ENCODE measurements around the gene FOCAD. TPM values are rescaled to one million over a fixed set of nuclear protein-coding genes. Genes with fewer than 3 reads are reported as not detected.

The FOCAD gene
- total RNA-seq, 1 donor from 2014 or later = 57.2 TPM

DNA sequence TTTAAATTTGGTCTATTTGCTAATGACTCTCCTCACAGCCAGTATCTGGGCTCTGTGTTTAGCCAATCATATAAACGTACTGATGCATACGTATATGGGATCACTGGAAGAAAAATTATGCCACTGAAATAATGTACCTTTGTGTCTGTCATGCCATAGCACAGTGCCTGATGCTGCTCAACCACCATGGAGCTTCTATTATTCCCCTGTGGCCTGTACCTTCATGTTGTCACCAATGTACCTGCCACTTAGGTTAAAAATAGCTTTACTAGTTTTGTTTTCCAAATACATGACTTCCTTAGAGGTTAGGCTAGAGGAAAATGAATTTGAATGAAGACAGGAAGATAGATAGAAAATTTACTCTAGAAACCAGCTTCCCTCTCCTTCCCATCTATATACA lies 312.8 kb downstream of the FOCAD start:
- no peak overlapping the region for H3K27ac Mint-ChIP-seq (ENCODE audit: unreplicated experiment)
- H3K27me3 Mint-ChIP-seq (ENCODE audit: unreplicated experiment) = peaks cover 2% of the 10 kb centered on the region
- TF ChIP-seq, protein P1, sequence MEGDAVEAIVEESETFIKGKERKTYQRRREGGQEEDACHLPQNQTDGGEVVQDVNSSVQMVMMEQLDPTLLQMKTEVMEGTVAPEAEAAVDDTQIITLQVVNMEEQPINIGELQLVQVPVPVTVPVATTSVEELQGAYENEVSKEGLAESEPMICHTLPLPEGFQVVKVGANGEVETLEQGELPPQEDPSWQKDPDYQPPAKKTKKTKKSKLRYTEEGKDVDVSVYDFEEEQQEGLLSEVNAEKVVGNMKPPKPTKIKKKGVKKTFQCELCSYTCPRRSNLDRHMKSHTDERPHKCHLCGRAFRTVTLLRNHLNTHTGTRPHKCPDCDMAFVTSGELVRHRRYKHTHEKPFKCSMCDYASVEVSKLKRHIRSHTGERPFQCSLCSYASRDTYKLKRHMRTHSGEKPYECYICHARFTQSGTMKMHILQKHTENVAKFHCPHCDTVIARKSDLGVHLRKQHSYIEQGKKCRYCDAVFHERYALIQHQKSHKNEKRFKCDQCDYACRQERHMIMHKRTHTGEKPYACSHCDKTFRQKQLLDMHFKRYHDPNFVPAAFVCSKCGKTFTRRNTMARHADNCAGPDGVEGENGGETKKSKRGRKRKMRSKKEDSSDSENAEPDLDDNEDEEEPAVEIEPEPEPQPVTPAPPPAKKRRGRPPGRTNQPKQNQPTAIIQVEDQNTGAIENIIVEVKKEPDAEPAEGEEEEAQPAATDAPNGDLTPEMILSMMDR (IDR thresholded peaks at IDR 0.05; ENCODE audit: unreplicated experiment) = no peak
- H3K9me3 Mint-ChIP-seq (ENCODE audit: unreplicated experiment) = no peaks in the 10 kb centered on the region
- no peak overlapping the region for H3K4me3 Mint-ChIP-seq (ENCODE audit: unreplicated experiment)
- H3K4me1 Mint-ChIP-seq (ENCODE audit: unreplicated experiment) = peaks cover 26% of the 10 kb centered on the region
- DNase-seq (ENCODE audit: low spot score) = no peak
- peaks cover 8% of the 10 kb centered on the region for H3K36me3 Mint-ChIP-seq (ENCODE audit: low read depth, unreplicated experiment)

DNA sequence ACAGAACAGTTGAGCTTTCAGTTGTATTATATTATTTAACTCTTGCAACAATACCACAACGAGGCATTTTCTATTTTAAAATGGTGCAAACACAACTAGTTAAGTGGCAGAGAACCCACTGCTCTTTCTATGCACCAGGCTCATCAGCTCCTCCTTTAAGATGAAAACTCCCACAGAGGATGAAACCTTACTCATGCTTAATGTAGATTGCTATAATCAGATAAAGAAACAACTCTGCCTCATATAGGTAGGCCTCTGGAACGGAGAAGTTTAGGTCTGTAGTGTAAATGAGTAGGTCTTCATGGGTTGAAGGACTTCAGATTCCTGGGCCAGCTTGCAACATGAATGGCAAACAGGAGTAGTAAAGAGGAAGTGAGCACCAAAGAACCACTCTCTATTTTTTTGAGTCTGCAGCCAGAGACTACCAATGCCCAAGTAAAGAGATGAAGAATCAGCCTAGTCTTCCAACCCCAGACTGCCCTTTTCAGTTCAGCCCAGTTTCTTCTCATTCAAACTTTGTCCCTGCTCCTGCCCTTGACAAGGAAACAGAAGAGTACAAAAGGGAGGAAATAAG lies 313.5 kb downstream of the FOCAD start:
- Mint-ChIP-seq H3K27ac (ENCODE audit: unreplicated experiment) (no peak overlapping the region), H3K4me3 (ENCODE audit: unreplicated experiment) (no peak overlapping the region)

DNA sequence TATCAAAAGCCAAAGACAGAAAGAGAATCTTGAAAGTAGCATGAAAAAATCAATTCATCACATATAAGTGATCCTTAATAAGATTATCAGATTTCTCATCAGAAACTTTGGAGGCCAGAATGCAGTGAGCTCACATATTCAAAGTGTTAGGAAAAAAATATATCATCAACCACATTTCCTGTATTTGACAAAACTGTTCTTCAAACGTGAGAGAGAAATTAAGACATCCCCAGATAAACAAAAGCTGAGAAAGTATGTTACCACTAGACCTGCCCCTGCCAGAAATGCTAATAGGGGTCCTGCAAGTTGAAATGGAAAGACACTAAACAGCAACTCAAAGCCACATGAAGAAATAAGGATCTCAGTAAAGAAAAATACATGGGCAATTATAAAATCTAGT lies 317.5 kb downstream of the FOCAD start:
- TF ChIP-seq, protein P1 (IDR thresholded peaks at IDR 0.05; ENCODE audit: unreplicated experiment) = no peak
- no peak overlapping the region for H3K4me3 Mint-ChIP-seq (ENCODE audit: unreplicated experiment)
- H3K27me3 Mint-ChIP-seq (ENCODE audit: unreplicated experiment) = peaks cover 2% of the 10 kb centered on the region

More for the DNA sequence above, 313.5 kb downstream of the FOCAD start:
- H3K36me3 Mint-ChIP-seq (ENCODE audit: low read depth, unreplicated experiment) = peaks cover 5% of the 10 kb centered on the region
- peaks cover 2% of the 10 kb centered on the region for H3K27me3 Mint-ChIP-seq (ENCODE audit: unreplicated experiment)
- TF ChIP-seq, protein P1 (IDR thresholded peaks at IDR 0.05; ENCODE audit: unreplicated experiment) = no peak
- no peaks in the 10 kb centered on the region for H3K9me3 Mint-ChIP-seq (ENCODE audit: unreplicated experiment)
- peaks cover 26% of the 10 kb centered on the region for H3K4me1 Mint-ChIP-seq (ENCODE audit: unreplicated experiment)
- DNase-seq (ENCODE audit: low spot score) = no peak

GRCh38 chr9:21002040-21002439 lies 318.0 kb downstream of the FOCAD start:
- DNase-seq (ENCODE audit: low spot score) = no peak
- Mint-ChIP-seq H3K4me3 (ENCODE audit: unreplicated experiment) (no peak overlapping the region), H3K27me3 (ENCODE audit: unreplicated experiment) (peaks cover 2% of the 10 kb centered on the region), H3K9me3 (ENCODE audit: unreplicated experiment) (no peaks in the 10 kb centered on the region), H3K4me1 (ENCODE audit: unreplicated experiment) (peaks cover 10% of the 10 kb centered on the region), H3K36me3 (ENCODE audit: low read depth, unreplicated experiment) (peaks cover 13% of the 10 kb centered on the region), H3K27ac (ENCODE audit: unreplicated experiment) (no peak overlapping the region)
- TF ChIP-seq, protein P1 (IDR thresholded peaks at IDR 0.05; ENCODE audit: unreplicated experiment) = no peak

More for the DNA sequence above, 317.5 kb downstream of the FOCAD start:
- DNase-seq (ENCODE audit: low spot score) = no peak
- Mint-ChIP-seq H3K27ac (ENCODE audit: unreplicated experiment) (no peak overlapping the region), H3K36me3 (ENCODE audit: low read depth, unreplicated experiment) (peaks cover 13% of the 10 kb centered on the region), H3K4me1 (ENCODE audit: unreplicated experiment) (peaks cover 15% of the 10 kb centered on the region), H3K9me3 (ENCODE audit: unreplicated experiment) (no peaks in the 10 kb centered on the region)

DNA sequence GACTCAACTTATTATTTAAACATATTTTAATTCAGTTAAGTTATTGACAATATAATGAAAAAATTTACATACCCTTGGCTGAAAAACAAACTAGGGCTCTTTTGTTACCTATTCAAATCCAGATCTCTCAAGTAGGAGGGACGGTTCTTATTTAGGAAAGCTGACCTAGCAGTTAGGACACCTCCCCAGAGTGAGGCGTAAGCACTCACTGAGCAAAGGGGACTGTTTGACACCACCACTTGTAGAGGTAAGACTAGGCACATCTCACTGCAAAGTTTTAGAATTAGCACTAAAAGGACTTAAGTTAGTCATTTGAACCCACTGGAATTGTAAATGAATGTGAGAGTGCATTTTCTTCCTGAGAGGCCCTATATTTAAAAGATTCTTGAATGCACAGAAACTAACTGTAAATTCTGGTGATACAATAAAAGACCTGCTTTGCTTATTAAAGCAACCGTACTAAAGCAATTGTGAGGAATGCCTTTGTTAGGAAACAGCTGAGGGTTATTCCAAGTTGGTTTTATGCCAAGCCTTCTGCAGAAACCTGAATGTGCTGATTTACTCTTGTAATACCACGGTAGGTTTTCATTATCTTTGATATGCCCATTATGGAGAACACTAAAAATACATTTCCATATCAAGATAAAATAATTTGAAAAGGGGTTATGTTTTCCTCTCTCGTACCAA lies 331.2 kb downstream of the FOCAD start:
- TF ChIP-seq, protein P1 (IDR thresholded peaks at IDR 0.05; ENCODE audit: unreplicated experiment) = no peak
- H3K27ac Mint-ChIP-seq (ENCODE audit: unreplicated experiment) = no peak overlapping the region

More for the DNA sequence above, 331.2 kb downstream of the FOCAD start:
- no peak for DNase-seq (ENCODE audit: low spot score)
- Mint-ChIP-seq H3K27me3 (ENCODE audit: unreplicated experiment) (no peaks in the 10 kb centered on the region), H3K36me3 (ENCODE audit: low read depth, unreplicated experiment) (peaks cover 3% of the 10 kb centered on the region), H3K4me3 (ENCODE audit: unreplicated experiment) (no peak overlapping the region), H3K9me3 (ENCODE audit: unreplicated experiment) (no peaks in the 10 kb centered on the region), H3K4me1 (ENCODE audit: unreplicated experiment) (no peaks in the 10 kb centered on the region)

All from endothelial cell (in vitro differentiated cells).